Neural cell (in vitro differentiated cells): ENCODE results near the gene ESR2. TPM values are rescaled to one million over a fixed set of nuclear protein-coding genes. Genes with fewer than 3 reads are reported as not detected.

Source experiments
- H2AFZ ChIP-seq: fragments of 200-600, 300-800 bp; sonication (generic), shearing (Covaris generic); 2 replicates; pipeline ENCODE4 v1.6.0; 2014; ENCODE audit warnings: low read depth, mild to moderate bottlenecking, antibody characterized with exemption, low read length, moderate library complexity
- H3F3A ChIP-seq: fragments of 200-600 bp; shearing (Covaris generic); 2 replicates; pipeline ENCODE4 v1.6.1; 2016; ENCODE audit warnings: mild to moderate bottlenecking, moderate library complexity, mixed read lengths, antibody characterized with exemption, low read length; ENCODE audit not compliant: insufficient read depth, poor library complexity, severe bottlenecking
- H3K27ac ChIP-seq: fragments of 200-600, 300-800 bp; sonication (generic), shearing (Covaris generic); 2 replicates; pipeline ENCODE4 v1.5.1; 2014; ENCODE audit warnings: mild to moderate bottlenecking, low read length, moderate library complexity
- H3K27me3 ChIP-seq: fragments of 300-800, 200-600 bp; sonication (generic), shearing (Covaris generic); 2 replicates; pipeline ENCODE4 v1.6.0; 2014; ENCODE audit warnings: mild to moderate bottlenecking, low read depth, low read length, moderate library complexity; ENCODE audit not compliant: insufficient read depth
- H3K36me3 ChIP-seq: fragments of 300-800, 200-600 bp; sonication (generic), shearing (Covaris generic); 2 replicates; pipeline ENCODE4 v1.5.1; 2014; ENCODE audit warnings: mild to moderate bottlenecking, antibody characterized with exemption, low read length, moderate library complexity; ENCODE audit not compliant: insufficient read depth
- H3K4me2 ChIP-seq: fragments of 300-800, 200-600 bp; sonication (generic), shearing (Covaris generic); 2 replicates; pipeline ENCODE4 v1.6.0; 2014; ENCODE audit warnings: mild to moderate bottlenecking, low read length
- H3K4me3 ChIP-seq: fragments of 300-800, 200-600 bp; sonication (generic), shearing (Covaris generic); 2 replicates; pipeline ENCODE4 v1.5.1; 2014; ENCODE audit warnings: mild to moderate bottlenecking, low read length, moderate library complexity
- H3K79me2 ChIP-seq: fragments of 200-600 bp; shearing (Covaris generic); replicated peaks from 2 replicates; pipeline ENCODE4 v1.6.0; 2014; ENCODE audit warnings: mild to moderate bottlenecking, low read length, moderate library complexity; ENCODE audit not compliant: insufficient read depth
- H3K9ac ChIP-seq: fragments of 300-800, 200-600 bp; sonication (generic), shearing (Covaris generic); 2 replicates; pipeline ENCODE4 v1.6.1; 2016; ENCODE audit warnings: mild to moderate bottlenecking, low read length, mixed read lengths
- H3K9me2 ChIP-seq: fragments of 200-600 bp; shearing (Covaris generic); 2 replicates; pipeline ENCODE4 v1.6.1; 2016; ENCODE audit warnings: mild to moderate bottlenecking, low read length, mixed read lengths; ENCODE audit not compliant: insufficient read depth
- H3K9me3 ChIP-seq: fragments of 200-600, 300-800 bp; sonication (generic), shearing (Covaris generic); 2 replicates; pipeline ENCODE4 v1.6.1; 2016; ENCODE audit warnings: mild to moderate bottlenecking, mixed run types, low read length, moderate library complexity, mixed read lengths
- H4K20me1 ChIP-seq: fragments of 200-600 bp; shearing (Covaris generic); 2 replicates; pipeline ENCODE4 v1.6.1; 2016; ENCODE audit warnings: mild to moderate bottlenecking, mixed run types; ENCODE audit not compliant: insufficient read depth
- EP300 ChIP-seq: fragments of 450-650 bp; conservative IDR thresholded peaks from 2 replicates; pipeline ENCODE4 v1.6.1; 2014; ENCODE audit warnings: antibody characterized with exemption, mild to moderate bottlenecking, moderate library complexity; ENCODE audit not compliant: poor library complexity, severe bottlenecking
- EZH2 ChIP-seq: fragments of 200-600, 300-800 bp; shearing (Covaris generic), sonication (generic); IDR thresholded peaks from 2 replicates; pipeline ENCODE4 v1.6.1; 2014; ENCODE audit warnings: antibody characterized with exemption, low read length, borderline replicate concordance, mild to moderate bottlenecking; ENCODE audit not compliant: insufficient read depth, poor library complexity, severe bottlenecking
- MXI1 ChIP-seq: fragments of 450-650 bp; conservative IDR thresholded peaks from 2 replicates; pipeline ENCODE4 v1.6.1; 2014; ENCODE audit warnings: antibody characterized with exemption, mild to moderate bottlenecking; ENCODE audit not compliant: poor library complexity, severe bottlenecking
- POLR2AphosphoS5 ChIP-seq: IDR thresholded peaks from 2 replicates; pipeline ENCODE4 v1.6.1; 2012
- RAD21 ChIP-seq: fragments of 450-650 bp; conservative IDR thresholded peaks from 2 replicates; pipeline ENCODE4 v1.6.1; 2014; ENCODE audit warnings: antibody characterized with exemption, mild to moderate bottlenecking, moderate library complexity
- SMC3 ChIP-seq: fragments of 450-650 bp; conservative IDR thresholded peaks from 2 replicates; pipeline ENCODE4 v1.6.1; 2014; ENCODE audit warnings: antibody characterized with exemption, mild to moderate bottlenecking, moderate library complexity; ENCODE audit not compliant: poor library complexity
- TAF1 ChIP-seq: IDR thresholded peaks from 2 replicates; pipeline ENCODE4 v1.6.1; 2012; ENCODE audit warnings: low read depth
- polyA plus RNA-seq: library from polyadenylated mRNA; depleted of rRNA; stranded (reverse); fragments of >200 nt; gene quantifications from 2 replicates; pipeline ENCODE4 v1.2.3, GENCODE V29; 2014
- TF ChIP-seq, protein P1 (sequence below): IDR thresholded peaks from 2 replicates; pipeline ENCODE4 v1.6.1; 2012; ENCODE audit warnings: borderline replicate concordance
- TF ChIP-seq, protein P2 (sequence below): fragments of 450-650 bp; IDR thresholded peaks from 2 replicates; pipeline ENCODE4 v1.5.1; 2014; ENCODE audit warnings: antibody characterized with exemption, mild to moderate bottlenecking, moderate library complexity; ENCODE audit not compliant: poor library complexity, severe bottlenecking

The ESR2 gene
- polyA plus RNA-seq, 1 donor from 2014 or later = 0.35 TPM

DNA sequence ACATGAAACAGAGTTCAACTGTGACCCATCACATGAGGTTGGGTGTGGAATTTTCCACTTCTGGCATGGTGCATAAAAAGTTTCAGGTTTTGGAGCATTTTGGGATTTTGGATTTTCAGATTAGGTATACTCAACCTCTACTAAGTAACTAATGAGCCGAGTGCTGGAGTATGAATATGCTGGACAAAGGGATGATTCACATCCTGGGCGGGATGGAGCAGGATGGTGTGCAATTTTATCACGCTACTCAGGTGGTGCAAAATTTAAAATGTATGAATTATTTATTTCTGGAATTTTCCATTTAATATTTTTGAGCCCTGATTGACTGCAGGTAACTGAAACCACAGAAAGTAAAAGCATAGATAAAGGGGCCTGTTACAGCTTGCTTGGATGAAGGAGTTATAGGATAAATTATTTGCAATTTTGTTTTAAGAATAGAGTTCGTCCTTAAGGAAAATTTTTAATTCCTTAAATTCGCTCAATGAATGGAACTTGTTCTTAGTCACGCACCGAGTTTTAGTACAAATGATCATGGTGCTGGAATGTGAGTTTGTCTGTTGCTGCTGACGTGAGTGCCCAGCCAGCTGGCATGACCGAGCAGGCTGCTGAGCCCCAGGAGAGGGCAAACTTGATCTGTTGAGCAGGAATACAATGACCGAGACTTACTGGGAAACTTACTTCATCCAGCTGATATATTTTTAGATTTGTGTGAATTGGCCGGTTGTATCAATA is 176.3 kb downstream of the ESR2 start:
- Histone ChIP-seq H2AFZ (no peak overlapping the region), H3K9me2 (no peaks in the 10 kb centered on the region), H3K36me3 (no peaks in the 10 kb centered on the region), H3K4me3 (no peak overlapping the region), H3K27ac (no peak overlapping the region), H3K4me2 (no peak overlapping the region), H4K20me1 (no peaks in the 10 kb centered on the region), H3K79me2 (no peaks in the 10 kb centered on the region), H3F3A (no peaks in the 10 kb centered on the region), H3K27me3 (no peaks in the 10 kb centered on the region), H3K9me3 (no peaks in the 10 kb centered on the region), H3K9ac (no peak overlapping the region)
- TF ChIP-seq EZH2 = no peak
- no peak for TF ChIP-seq POLR2AphosphoS5
- TF ChIP-seq MXI1 = no peak
- no peak for TF ChIP-seq RAD21
- TF ChIP-seq, protein P1, sequence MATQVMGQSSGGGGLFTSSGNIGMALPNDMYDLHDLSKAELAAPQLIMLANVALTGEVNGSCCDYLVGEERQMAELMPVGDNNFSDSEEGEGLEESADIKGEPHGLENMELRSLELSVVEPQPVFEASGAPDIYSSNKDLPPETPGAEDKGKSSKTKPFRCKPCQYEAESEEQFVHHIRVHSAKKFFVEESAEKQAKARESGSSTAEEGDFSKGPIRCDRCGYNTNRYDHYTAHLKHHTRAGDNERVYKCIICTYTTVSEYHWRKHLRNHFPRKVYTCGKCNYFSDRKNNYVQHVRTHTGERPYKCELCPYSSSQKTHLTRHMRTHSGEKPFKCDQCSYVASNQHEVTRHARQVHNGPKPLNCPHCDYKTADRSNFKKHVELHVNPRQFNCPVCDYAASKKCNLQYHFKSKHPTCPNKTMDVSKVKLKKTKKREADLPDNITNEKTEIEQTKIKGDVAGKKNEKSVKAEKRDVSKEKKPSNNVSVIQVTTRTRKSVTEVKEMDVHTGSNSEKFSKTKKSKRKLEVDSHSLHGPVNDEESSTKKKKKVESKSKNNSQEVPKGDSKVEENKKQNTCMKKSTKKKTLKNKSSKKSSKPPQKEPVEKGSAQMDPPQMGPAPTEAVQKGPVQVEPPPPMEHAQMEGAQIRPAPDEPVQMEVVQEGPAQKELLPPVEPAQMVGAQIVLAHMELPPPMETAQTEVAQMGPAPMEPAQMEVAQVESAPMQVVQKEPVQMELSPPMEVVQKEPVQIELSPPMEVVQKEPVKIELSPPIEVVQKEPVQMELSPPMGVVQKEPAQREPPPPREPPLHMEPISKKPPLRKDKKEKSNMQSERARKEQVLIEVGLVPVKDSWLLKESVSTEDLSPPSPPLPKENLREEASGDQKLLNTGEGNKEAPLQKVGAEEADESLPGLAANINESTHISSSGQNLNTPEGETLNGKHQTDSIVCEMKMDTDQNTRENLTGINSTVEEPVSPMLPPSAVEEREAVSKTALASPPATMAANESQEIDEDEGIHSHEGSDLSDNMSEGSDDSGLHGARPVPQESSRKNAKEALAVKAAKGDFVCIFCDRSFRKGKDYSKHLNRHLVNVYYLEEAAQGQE = no peak
- TF ChIP-seq, protein P2, sequence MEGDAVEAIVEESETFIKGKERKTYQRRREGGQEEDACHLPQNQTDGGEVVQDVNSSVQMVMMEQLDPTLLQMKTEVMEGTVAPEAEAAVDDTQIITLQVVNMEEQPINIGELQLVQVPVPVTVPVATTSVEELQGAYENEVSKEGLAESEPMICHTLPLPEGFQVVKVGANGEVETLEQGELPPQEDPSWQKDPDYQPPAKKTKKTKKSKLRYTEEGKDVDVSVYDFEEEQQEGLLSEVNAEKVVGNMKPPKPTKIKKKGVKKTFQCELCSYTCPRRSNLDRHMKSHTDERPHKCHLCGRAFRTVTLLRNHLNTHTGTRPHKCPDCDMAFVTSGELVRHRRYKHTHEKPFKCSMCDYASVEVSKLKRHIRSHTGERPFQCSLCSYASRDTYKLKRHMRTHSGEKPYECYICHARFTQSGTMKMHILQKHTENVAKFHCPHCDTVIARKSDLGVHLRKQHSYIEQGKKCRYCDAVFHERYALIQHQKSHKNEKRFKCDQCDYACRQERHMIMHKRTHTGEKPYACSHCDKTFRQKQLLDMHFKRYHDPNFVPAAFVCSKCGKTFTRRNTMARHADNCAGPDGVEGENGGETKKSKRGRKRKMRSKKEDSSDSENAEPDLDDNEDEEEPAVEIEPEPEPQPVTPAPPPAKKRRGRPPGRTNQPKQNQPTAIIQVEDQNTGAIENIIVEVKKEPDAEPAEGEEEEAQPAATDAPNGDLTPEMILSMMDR = no peak
- no peak for TF ChIP-seq EP300
- no peak for TF ChIP-seq TAF1
- no peak for TF ChIP-seq SMC3

DNA sequence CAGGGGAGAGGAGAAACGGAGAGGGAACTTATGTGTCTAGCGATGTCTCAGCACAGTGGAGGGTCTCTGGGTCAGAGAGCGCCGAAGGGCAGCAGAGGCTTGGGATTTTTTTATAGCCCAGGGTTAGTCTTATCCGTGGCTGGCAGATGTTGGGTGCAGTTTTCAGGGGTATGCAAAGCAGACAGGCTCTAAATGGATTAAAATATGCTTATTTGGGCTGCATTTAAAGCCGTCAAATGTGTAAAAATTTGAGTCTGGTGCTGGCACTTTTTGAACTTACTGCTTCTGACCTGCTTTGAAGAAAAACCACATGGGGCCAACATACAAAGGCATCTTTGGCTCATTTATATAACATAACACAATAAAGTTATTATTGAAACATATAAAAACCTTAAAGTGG is 178.8 kb downstream of the ESR2 start:
- H3F3A ChIP-seq = no peaks in the 10 kb centered on the region
- no peaks in the 10 kb centered on the region for H3K27me3 ChIP-seq
- H3K27ac ChIP-seq = no peak overlapping the region
- H3K36me3 ChIP-seq = no peaks in the 10 kb centered on the region
- no peaks in the 10 kb centered on the region for H4K20me1 ChIP-seq
- H2AFZ ChIP-seq = no peak overlapping the region
- H3K9me2 ChIP-seq = no peaks in the 10 kb centered on the region
- no peaks in the 10 kb centered on the region for H3K9me3 ChIP-seq
- H3K79me2 ChIP-seq = no peaks in the 10 kb centered on the region
- H3K9ac ChIP-seq = no peak overlapping the region
- TF ChIP-seq SMC3 (no peak), RAD21 (no peak), POLR2AphosphoS5 (no peak), MXI1 (no peak), EZH2 (no peak), TAF1 (no peak), EP300 (no peak)
- TF ChIP-seq, protein P1 = no peak
- TF ChIP-seq, protein P2 = no peak
- no peak overlapping the region for H3K4me3 ChIP-seq
- H3K4me2 ChIP-seq = no peak overlapping the region
